T1000 (cell line): Measurements from ENCODE around the gene VRTN.
"Not testable (repeated sequence)": the region's sequence is repeated elsewhere in the genome, so short reads cannot be mapped to it uniquely, and the experiment has no call there.

Source experiments
- DNase-seq: peaks from one replicate; lab custom pipeline; 2025; ENCODE audit warnings: mixed read lengths; lab: John Stamatoyannopoulos, UW

VRTN gene

DNA sequence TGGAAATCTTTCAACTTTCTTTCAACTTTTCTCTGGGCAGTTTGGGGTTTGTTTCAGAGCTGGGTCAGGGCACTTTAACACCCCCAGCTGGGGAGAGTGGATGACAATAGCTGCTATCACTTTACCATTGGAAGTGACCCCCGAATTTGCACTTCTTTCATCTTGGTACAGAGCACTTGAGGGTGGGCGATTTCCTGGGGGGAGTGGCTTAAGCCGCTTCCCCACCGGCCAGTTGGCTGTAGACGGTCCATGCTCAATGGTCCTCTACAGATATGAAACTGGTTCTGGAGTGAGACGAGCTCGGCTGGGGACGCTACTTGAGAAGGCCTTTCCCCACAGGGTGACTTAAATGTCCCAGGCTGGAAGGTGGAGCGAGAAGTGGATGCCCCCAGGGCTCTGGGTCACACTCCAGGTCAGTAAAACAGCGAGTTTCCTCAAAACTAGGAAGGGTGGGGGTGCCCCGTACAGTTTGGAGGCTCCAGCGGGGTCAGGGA lies at the start of gene VRTN:
Gene VRTN (plus strand): TSS at position 231 of the 494 bp plus-strand sequence. CDS start 8,313 bp downstream, outside the sequence.
- no peak for DNase-seq

DNA sequence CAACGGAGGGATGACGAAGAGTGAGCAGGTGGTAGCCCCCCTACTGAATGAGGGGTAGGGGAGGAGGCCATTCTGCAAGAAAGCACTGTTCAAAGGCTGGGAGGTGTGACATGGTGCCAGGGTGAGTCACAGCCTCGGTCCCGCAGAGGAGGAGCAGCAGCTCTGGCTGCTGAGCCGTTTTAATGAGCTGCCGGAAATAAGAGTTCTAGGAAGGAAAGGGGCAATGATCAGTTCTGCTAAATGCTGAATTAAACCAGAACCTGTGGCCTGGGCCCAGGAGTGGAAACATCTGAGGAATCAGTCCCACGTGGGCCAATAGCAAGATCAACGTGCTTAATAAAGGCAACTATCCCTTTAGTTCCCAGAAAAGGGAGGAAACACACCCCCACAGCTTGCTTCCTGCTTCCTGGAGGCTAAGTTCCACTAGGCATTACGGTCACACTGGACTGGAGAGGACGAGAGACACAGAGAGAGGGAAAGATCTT lies 49.2 kb upstream of the VRTN start:
- no peak for DNase-seq

- no peak for DNase-seq
Measured at GRCh38 chr14:74301594-74302151, 46.6 kb upstream of the VRTN start.

- DNase-seq: no peak
Measured at GRCh38 chr14:74302152-74302628, 46.1 kb upstream of the VRTN start.

- DNase-seq: peak; percentile 82
Measured at GRCh38 chr14:74302634-74303569, 45.4 kb upstream of the VRTN start, which contains the start of gene ABCD4. Gene ABCD4 (minus strand): TSS chr14:74302934. CDS start chr14:74302912, 22 bp downstream.

- no peak for DNase-seq
Measured at GRCh38 chr14:74308695-74309094, 39.6 kb upstream of the VRTN start.

DNA sequence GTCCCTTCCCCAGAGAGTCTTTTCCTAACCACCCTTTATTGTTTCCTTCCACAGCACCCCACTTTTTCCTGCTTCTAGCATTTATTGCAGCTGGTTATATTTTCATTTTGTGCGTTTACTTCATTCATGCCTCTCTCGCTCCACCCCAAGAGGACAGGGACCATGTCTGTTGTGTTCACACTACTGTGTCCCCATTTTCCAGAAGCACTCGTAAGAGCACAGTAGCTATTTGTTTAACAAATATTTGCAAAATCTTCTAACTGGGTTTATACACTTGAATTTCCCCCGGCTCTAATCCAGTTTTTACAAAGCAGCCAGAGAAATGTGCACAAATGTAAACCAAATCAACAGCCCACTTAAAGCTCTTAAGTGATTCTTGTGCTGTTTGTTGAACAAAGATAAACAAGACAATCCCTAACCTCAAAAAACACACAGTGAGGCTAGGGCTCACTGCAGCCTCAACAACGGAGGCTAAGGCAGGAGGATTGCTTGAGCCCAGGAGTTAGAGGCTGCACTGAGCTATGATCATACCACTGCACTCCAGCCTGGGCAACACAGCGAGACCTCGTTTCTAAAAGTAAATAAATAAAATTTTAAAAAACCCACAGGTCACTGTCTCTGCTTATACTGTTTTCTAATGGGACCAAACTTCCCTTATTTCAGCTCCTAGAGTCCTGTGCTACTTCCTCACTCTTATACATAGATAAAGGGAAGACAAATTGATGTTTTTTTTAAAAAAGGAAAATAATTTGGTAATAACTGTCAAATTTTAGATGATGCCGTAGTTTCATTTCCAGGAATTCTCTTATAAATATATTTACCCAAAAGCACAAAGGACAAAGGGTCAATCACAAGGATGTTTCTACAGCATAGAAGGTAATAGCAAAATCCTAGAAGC lies 38.9 kb upstream of the VRTN start:
- no peak for DNase-seq

- no peak for DNase-seq
Measured at GRCh38 chr14:74312161-74312560, 36.1 kb upstream of the VRTN start.

DNA sequence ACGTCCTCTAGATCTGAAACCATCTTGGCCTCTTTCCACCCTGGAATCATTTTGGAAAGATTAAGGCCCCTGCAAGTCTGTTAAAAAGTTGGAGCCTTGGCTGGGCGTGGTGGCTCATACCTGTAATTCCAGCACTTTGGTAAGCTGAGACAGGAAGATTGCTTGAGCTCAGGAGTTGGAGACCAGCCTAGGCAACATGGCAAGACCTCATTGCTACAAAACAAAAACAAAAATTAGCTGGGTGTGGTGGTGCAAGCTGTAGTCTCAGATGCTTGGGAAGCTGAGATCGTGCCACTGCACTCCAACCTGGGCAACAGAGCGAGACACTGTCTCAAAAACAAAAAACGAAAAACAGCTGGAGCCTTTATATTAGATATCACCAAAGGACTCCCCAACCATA lies 34.7 kb upstream of the VRTN start:
- DNase-seq: no peak

DNA sequence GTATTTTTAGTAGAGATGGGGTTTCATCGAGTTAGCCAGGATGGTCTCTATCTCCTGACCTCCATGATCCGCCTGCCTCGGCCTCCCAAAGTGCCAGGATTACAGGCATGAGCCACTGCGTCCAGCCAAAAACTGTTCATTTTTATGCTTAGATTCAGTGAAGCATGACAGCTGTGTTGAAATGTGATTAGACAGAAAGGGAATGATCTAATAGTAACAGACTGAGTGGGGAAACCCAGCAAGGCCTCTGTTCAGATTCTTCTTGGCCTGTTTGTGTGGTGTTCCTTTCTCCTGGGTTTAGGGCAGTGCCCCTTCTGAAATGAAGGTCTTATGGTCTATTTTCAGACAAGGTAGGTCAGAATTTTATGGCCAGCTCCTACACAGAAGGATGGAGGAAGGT lies 33.7 kb upstream of the VRTN start:
- DNase-seq: no peak

DNA sequence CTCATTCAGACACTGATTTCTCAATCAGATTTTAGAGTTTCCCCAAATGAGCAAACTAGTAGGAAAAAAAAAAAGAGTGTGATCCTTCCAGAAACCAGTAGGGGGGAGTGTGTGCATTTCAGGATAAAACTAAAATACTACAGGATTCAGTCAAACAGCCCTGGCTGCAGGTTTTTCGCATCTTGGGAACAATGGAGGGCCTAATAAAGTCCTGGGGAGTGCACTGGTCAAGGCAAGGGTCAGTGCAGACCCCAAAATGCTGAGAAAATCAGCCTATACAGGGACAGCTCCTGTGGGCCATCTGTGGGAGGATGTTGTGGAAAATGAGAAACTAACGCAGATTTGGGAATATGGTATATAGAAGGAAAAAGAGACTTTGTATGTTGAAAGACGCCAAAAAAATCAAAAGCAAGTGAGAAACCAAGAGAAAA lies 23.3 kb upstream of the VRTN start:
- no peak for DNase-seq

GRCh38 chr14:74325446-74325845 lies 22.8 kb upstream of the VRTN start:
- no peak for DNase-seq

DNA sequence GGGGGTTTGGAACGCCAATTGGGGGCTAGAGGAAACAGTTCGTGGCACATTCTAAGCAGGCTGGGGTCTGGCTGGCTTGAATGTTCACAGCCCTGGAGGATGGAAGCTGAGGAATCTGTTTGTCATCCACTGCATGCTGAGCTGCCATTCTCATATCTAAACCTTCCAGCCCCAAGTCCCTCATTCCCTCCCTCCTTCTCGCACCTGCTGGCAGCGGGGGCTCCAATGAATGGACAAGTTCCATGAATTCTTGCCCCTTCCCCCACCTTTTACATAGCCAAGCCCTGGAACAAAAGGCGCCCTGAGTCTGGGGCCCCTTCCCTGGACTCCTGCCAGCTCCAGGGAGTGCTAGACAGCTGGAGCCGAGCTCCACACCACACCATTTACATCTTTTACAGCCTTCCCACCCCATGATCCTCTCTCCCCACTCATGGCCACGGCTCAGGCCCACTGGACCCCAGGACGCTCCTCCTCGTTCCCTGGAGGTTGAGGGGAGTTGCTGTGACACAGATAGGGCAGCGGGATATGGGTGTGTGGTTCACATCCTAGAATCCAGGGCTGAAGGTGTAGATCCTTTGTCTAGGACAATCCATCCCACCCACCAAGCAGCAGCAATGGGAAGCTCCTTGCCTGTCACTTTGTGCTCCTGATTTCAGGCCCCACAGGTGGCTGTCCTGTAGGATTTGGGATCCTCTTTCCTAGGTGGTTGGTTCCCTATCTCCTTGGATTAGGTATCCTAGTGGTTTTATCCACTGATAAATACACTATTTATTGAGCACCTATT lies 21.7 kb upstream of the VRTN start:
- no peak for DNase-seq

DNA sequence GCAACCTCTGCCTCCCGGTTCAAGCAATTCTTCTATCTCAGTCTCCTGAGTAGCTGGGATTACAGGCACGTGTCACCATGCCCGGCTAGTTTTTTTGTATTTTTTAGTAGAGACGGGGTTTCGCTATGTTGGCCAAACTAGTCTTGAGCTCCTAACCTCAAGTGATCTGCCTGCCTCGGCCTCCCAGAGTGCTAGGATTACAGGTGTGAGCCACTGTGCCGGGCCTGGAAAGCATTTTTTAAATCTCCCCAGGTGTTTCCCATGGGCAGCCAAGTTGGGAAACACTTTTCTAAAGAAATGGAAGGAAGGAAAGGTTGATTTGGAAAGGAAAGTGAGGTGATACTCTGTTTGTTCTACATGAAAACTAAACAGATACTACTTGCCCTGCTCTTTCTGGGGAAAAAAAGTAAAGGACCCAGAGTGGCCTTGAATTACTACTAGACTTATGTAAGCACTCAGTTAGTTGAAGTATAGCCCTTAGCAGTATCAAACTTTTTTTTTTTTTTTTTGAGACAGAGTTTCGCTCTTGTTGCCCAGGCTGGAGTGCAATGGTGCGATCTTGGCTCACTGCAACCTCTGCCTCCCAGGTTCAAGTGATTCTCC lies 18.2 kb upstream of the VRTN start:
- not testable (repeated sequence) for DNase-seq

DNA sequence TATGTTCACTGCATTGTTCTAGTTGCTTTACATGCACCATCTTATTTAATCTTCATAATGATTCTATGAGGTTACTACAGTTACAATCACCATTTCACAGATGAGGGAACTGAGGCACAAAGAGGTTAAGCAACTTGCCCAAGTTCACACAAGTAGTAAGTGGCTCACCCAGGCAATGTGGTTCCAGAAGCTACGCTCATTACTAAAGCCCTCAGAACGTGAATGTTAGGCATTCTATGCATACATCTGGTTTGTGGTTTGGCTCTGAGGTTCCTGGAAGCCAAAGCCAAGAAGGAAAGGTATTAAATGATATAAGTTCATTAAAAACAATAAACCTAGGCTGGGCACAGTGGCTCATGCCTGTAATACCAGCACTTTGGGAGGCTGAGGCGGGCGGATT lies 14.4 kb upstream of the VRTN start:
- no peak for DNase-seq

GRCh38 chr14:74346341-74346740 lies 1.9 kb upstream of the VRTN start:
- DNase-seq: no peak

DNA sequence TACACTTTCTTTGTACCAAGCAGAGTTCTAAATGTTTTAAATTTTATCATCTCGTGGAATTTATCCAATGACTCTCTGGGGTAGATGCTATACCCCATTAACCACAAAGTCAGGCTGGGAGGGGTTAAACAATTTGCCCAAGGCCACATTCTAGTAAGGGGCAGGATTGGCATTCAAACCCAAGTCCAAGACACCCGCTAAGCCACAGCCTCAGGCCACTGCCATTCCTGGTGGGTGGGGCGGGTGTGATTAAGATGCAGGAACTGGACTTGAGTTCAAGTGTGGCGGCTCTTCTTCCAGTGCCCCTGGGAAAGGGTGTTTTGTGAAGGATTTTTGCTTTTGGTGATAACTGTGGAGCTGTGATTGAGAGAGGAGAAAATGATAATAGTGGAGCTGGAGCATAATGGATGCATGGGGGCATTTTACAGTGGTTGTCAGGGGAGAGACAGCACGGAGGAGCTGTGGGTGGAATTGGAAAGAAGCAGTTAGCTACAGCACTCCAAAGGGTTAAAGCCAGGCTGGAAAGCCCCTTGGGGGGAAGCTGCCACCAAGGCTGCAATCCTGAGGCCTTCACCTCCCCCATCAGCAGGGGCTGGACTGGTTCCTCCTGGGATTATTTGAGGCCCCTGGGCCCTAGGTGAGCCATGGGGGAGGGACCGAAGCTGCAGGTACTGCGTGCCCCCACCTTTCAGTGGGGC lies 1.0 kb upstream of the VRTN start:
- DNase-seq: no peak

DNA sequence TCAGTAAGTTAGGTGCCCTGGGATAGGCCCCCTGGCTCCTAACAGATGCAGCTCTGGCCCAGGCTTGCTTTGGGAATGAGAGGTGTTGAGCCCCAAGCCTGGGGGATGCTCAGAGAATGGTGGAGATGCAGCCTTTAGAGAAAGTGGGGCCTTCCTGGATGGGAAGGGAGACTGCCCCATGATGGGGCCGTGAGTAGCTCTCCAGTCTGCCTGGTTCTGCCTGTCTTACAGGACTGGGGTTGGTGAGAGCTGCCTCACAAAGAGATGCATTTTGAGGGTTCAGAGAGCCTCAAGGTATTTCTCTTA lies 523 bp upstream of the VRTN start:
- no peak for DNase-seq

DNA sequence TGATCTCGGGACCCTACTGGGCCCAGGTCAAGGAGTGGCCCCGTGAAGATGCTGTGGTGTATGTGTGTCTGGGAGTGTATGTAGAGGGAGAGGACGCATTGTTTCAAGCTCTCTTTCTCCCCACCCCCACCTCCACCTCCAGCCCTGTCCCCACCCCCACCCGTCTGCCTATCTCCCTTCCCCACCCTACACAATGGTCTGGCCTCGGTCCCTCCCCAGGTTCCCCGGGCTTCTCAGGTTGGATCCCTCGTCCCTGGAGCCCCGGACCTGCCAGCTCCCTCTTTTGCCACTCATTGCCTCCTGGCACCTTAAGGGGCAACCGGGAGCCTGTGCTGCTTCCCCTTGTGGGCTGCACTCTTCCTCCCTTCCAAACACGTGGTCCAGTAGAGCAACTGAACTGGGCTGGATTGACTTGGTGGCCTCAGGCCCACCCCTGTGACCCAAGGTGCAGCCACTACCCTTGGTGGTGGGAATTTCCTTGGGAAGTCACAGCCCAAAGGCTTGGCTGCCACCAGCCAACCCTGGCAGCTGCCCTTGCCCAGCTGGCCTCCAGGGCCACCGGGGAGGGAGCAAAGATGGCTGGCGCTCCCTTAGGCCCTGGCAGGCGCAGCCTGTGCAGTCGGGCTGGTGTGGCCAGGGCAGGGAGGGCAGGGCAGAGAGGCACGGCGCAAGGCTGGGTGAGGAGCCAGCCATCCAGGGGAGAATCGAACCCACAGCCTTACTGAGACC lies 628 bp downstream of the VRTN start:
- DNase-seq: no peak
